CD4-positive, alpha-beta T cell treated with Interleukin-6 at 100 ng/mL for 8 hours (primary cell): ENCODE measurements around the gene ADAMTS10.
"Not testable (repeated sequence)": the region's sequence is repeated elsewhere in the genome, so short reads cannot be mapped to it uniquely, and the experiment has no call there.

Experiments used
- DNase-seq: peaks from one replicate; pipeline ENCODE4 v3.0.0-alpha.2; 2020; ENCODE audit warnings: mixed read lengths, low spot score

The ADAMTS10 gene

DNA sequence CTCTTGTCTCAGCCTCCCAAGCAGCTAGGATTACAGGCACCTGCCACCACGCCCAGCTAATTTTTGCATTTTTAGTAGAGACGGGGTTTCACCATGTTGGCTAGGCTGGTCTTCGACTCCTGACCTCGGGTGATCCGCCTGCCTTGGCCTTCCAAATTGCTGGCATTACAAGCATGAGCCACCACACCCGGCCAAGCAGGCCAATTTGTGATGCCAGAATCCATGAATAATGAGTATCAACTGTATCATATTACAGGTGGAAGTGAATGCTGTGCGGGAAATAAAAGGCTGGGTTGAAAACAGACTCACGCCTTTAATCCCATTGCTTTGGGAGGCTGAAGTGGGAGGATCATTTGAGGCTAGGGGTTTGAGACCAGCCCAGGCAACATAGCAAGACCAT is 16.3 kb upstream of the ADAMTS10 start:
- no peak for DNase-seq

DNA sequence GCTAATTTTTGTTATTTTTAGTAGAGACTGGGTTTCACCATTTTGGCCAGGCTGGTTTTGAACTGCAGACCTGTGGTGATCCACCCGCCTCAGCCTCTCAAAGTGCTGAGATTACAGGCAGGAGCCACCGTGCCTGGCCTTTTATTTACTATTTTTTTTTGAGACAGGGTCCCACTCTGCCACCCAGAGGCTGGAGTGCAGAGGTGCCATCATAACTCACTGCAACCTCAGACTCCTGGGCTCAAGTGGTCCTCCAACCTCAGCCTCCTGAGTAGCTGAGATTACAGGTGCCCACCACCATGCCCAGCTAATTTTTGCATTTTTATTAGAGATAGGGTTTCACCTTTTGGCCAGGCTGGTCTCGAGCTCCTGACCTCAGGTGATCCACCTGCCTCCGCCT is 12.4 kb upstream of the ADAMTS10 start:
- DNase-seq: not testable (repeated sequence)

DNA sequence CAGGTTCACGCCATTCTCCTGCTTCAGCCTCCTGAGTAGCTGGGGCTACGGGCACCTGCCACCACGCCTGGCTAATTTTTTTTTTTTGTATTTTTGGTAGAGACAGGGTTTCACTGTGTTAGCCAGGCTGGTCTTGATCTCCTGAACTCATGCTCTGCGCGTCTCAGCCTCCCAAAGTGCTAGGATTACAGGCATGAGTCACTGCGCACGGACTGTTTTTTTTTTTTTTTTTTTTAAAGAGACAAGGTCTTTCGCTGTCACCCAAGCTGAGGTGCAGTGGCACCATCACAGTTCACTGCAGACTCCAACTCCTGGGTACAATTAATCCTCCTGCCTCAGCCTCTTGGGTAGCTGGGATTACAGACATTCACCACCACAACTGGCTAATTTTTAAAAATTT is 8.2 kb upstream of the ADAMTS10 start:
- DNase-seq: no peak

DNA sequence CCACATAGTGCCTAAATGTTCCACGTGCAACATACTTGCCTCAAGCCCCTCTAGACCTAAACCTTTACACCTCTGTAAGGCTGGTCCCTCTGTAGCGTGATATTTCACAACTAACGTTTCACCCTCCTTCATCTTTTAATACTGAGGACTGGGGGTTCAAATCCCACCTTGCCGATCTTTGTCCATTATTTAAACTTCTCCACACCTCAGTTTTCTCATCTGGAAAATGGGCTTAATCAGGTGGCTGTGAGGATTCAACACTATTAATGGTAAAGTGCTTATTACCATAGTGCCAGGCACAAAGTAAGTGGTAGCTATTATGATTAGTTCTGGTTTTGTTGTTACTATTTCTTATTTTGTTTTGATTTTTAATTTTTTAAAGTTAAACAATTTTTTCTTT is 7.5 kb upstream of the ADAMTS10 start:
- no peak for DNase-seq

DNA sequence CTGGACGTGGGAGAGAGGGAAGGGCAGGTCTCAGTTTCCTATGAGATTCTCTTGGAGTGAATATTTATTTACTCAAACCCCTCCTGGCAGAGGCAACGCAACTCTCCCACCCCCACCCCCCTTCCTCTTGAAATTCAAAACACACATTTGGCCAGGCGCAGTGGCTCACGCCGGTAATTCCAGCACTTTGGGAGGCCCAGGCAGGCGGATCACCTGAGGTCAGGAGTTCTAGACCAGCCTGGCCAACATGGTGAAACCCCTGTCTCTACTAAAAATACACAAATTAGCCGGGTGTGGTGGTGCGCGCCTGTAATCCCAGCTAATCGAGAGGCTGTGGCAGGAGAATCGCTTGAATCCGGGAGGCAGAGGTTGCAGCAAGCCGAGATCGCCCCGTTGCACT is 6.8 kb upstream of the ADAMTS10 start:
- not testable (repeated sequence) for DNase-seq

- DNase-seq: no peak
Observed at GRCh38 chr19:8616861-8617260, 6.3 kb upstream of the ADAMTS10 start.

- DNase-seq: peak; percentile 52
Observed at GRCh38 chr19:8615813-8616596, 5.5 kb upstream of the ADAMTS10 start.

GRCh38 chr19:8615024-8615423 is 4.5 kb upstream of the ADAMTS10 start:
- DNase-seq: no peak

DNA sequence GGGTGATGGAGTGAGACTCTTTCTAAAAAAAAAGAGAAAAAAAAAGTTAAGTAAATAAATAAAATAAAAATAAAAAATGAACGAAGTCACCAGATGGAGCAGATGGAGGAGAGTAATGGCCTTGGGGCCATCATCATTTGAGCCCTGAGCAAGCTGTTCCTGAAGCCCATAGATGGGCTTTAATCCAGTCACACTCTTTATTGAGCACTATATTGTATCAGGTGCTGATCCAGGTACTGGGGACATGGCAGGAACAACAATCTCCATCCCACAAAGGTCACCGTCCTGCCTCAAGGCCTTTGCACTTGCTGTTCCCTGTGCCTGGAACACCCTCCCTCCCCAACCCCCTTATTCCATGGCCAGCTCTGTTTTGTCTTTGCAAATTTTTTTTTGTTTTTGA is 3.9 kb upstream of the ADAMTS10 start:
- no peak for DNase-seq

DNA sequence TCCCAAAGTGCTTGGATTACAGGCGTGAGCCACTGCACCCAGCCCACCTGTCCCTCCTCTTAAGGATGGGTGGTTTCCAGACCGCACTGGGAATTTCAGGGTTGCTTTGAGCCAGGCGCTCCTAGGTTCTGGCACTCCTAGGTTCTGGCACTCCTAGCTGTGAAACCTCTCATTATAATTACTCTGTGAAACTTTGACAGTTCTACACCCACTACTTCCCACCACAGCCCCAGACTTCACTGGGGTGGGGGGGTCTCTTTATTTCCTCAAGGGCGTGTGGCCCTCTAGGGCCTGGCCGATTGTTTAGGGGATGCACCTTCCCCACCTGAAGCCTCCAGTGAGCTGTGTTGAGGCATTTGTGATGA is 2.3 kb upstream of the ADAMTS10 start:
- no peak for DNase-seq

DNA sequence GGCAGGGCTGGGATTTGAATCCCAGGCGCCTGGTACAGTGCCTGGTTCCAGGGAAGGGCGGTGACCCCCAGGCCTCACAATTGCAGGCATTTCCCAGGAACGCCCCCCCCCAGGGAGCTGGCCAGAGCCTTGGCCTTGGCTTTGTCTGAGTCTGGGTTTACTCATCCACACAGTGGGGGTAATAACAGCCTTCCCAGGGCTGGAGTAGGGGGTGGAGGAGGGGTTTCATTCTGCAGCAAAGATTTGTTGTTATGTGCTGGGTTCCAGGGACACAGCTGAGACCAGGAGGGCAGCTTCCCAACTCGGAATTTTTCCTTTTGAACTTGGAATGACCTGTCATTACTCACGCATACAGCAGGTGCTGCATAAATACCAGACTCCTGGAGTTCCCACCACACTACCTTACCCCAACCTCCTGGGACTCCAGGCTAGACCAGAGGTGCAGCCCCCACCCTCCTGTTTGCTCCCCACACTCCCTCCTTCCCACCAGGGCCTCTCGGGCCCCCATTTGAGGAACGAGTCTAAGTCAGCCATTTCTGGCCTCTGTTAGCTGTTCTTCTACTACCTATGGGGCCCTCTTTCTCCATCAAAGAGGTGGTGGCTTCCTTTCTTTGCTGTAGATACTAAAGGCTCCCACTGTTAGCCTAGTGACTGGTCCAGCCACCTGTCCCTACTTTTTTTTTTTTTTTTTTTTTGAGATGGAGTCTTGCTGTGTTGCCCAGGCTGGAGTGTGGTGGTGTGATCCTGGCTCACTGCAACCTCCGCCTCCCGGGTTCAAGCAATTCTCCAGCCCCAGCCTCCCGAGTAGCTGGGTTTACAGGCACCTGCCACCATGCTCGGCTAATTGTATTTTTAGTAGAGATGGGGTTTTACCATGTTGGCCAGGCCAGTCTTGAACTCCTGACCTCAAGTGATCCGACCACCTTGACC is 1.6 kb upstream of the ADAMTS10 start:
- DNase-seq: no peak

- no peak for DNase-seq
Observed at GRCh38 chr19:8611391-8611876, 919 bp upstream of the ADAMTS10 start.

DNA sequence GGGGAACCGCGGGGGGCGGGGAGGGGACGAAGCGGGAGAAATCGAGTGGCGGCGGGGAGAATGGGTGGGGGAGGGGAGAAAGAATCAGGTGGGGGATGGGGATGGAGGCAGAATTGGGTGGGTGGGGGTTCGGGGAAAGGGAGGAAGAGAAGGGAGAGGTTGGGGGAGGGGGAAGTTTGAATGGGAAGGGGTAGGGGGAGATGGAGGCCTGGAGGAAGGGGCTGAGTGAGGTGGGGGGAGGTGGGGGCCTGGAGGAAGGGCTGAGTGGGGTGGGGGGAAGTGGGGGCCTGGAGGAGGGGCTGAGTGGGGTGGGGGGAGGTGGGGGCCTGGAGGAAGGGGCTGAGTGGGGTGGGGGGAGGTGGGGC is 403 bp upstream of the ADAMTS10 start:
- no peak for DNase-seq

DNA sequence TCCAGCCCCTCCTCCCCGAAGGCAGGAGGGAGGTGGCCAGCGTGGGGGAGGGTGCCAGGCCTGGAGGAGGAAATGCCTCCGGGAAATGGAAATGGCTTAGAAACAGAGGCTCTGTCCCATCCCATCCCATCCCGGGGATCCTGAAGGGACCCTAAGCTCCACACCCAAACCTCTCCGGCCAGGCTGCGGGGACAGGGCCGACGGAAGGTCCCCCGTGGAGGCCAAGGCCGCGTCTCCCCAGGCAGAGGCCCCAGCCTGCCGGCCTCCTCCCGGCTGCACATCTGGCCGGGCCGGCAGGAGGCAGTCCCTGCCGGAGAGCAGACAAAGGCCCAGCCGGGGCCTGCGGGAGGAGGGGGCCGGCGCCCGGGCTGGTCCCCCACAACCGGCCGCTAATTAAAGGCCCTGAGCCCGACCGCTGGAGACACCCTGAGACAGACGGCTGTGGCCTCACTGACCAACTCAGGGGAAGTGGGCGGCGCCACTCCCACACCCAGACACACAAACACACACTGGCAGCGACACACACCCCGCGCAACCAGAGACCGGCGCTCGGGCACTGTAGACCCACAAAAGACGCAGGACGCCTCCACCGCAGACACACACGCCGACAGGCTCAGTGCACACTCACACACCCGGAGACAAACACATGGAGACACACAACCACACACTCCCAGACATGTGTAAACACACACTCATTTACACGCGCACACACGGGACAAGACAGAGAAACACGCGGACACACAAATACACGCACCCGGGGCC is 1.1 kb downstream of the ADAMTS10 start:
- DNase-seq: no peak

GRCh38 chr19:8608941-8609278 is 1.6 kb downstream of the ADAMTS10 start:
- DNase-seq: no peak

- DNase-seq: no peak
Observed at GRCh38 chr19:8607386-8607785, 3.1 kb downstream of the ADAMTS10 start.

DNA sequence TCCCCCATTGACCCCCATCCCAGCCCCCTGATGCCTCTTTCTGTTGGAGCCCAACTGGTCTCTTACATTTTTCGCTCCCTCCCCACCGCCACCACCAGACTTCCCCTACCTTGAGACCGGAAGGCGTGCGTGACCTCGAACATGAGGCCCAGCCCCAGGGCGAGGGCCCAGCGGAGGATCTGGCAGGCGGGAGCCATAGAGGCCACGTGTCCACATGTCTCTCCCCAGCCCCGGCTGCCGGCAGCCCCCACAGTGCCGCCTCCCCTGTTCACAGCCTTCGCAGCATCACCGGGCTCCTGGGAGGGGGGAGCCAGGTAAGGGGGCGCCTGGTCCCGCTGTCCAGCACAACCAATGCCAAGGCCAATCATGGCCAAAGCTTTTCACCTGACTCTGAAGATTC is 5.0 kb downstream of the ADAMTS10 start:
- no peak for DNase-seq

- DNase-seq: no peak
Observed at GRCh38 chr19:8601796-8602195, 8.7 kb downstream of the ADAMTS10 start.

DNA sequence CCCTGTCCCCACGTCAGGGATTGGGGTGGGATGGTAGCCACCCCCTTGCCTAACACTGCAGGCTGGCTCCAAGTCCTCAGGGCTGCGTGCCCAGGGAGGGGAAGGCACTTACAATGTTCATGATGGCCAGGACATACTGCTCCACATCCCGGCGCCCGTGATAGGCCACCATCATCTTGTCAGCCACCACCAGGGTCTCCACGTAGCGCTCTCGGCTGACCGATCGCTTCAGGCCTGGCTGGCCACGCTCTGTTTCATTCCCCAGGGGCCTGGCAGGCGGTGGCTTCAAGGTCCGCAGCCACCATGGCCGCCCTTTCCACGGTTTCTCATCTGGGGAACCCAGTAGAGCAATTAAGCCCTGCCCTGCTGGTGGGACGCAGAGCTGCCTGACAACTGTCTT is 9.7 kb downstream of the ADAMTS10 start:
- DNase-seq: no peak

GRCh38 chr19:8600064-8600463 is 10.5 kb downstream of the ADAMTS10 start:
- DNase-seq: no peak

DNA sequence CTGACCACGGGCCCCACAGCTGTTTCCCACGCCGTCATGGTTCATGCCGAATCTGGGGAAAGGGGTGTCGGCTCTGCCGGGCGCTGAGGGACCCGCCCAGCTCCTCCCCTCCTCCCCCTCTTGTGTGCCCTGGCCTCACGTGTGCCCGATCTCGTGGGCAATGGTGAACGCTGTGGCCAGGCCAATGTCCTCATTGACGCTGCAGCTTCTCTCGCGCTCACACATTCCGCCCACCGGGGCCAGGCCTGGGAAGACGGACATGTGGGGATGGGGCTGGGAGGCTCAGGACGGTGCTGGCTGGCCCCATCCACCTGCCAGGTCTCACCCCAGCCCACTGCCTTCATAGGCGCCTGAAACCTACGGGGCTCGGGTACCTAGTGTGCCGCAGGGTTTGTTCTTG is 14.3 kb downstream of the ADAMTS10 start:
- DNase-seq: no peak

DNA sequence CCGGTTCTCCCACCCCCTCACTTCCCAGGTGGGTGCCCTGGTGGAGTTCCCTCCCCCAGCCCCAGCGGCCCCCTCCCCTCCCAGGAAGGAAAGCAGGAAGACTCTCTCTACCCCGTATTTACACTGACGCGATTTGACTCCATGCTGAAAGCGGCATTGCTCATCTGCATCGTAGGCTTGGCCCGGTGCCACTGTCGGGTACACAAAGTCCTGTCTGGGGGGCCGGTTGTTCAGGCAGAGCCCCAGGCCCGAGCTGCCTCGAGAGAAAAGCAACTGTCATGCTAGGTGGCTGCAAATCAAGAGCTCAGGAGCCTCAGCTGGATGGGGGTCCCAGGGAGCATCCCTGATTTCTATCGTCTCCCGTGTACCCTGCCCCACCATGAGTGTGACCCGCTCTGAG is 14.9 kb downstream of the ADAMTS10 start:
- DNase-seq: no peak

GRCh38 chr19:8593931-8594330 is 16.6 kb downstream of the ADAMTS10 start:
- no peak for DNase-seq
